Lower lobe of right lung (tissue), 2 donors: ENCODE measurements around the gene TADA1. TPM values are rescaled to one million over a fixed set of nuclear protein-coding genes. Genes with fewer than 3 reads are reported as not detected.

Source experiments
- ATAC-seq, 2 donors: fragments of 200-7000 bp; cut with Tn5 transposase; one replicate each; pipeline ENCODE4 v1.9.1; 2020 to 2022; ENCODE audit warnings: mild to moderate bottlenecking in 2 of 2, moderate library complexity in 2 of 2
- DNase-seq: peaks from one replicate; pipeline ENCODE4 v3.0.0-alpha.2; 2020
- H3K27ac ChIP-seq: fragments of 200-600 bp; one replicate; pipeline ENCODE4 v1.8.0; 2022
- H3K27me3 ChIP-seq: fragments of 200-600 bp; one replicate; pipeline ENCODE4 v1.8.0; 2022; ENCODE audit warnings: low read depth
- H3K36me3 ChIP-seq: fragments of 200-600 bp; one replicate; pipeline ENCODE4 v1.8.0; 2022; ENCODE audit warnings: mild to moderate bottlenecking
- H3K4me1 ChIP-seq: fragments of 200-600 bp; one replicate; pipeline ENCODE4 v1.8.0; 2022
- H3K4me3 ChIP-seq: fragments of 200-600 bp; one replicate; pipeline ENCODE4 v1.8.0; 2022; ENCODE audit warnings: mild to moderate bottlenecking
- H3K9me3 ChIP-seq: fragments of 200-600 bp; one replicate; pipeline ENCODE4 v1.8.0; 2022
- CTCF ChIP-seq: fragments of 200-600 bp; IDR thresholded peaks from one replicate; pipeline ENCODE4 v1.8.0; 2022; ENCODE audit warnings: antibody characterized with exemption, mild to moderate bottlenecking
- intact Hi-C: fragments of 100-400 bp; cut with DNase I; formaldehyde crosslinking; loops from one replicate; pipeline ENCODE4 v1.11.0; 2022
- total RNA-seq: library from RNA; stranded (reverse); fragmentation: NEBNext Ultra II Directional; extraction: Animal tissue kit (Norgen Biotek cat#: 25700); gene quantifications from one replicate; pipeline ENCODE4 v1.2.1, GENCODE V29; 2021
- donor health status: DM: no; HTN: yes; CAD: no; lungs with severe emphysema.

Gene TADA1
- total RNA-seq, 1 donor from 2014 or later: 9.6 TPM

GRCh38 chr1:166918088-166918955, 42.3 kb upstream of the TADA1 start:
- Histone ChIP-seq H3K4me3 (no peak overlapping the region), H3K4me1 (peaks cover 10% of the 10 kb centered on the region), H3K36me3 (no peaks in the 10 kb centered on the region), H3K27ac (no peak overlapping the region), H3K27me3 (peaks cover 43% of the 10 kb centered on the region), H3K9me3 (no peaks in the 10 kb centered on the region)
- ATAC-seq: no peak
- intact Hi-C loops: no loop called here
- TF ChIP-seq CTCF: no peak
- DNase-seq: no peak

GRCh38 chr1:166915941-166916340, 39.9 kb upstream of the TADA1 start:
- Histone ChIP-seq H3K36me3 (no peaks in the 10 kb centered on the region), H3K27ac (no peak overlapping the region), H3K4me3 (no peak overlapping the region), H3K9me3 (no peaks in the 10 kb centered on the region), H3K4me1 (peaks cover 7% of the 10 kb centered on the region), H3K27me3 (peaks cover 26% of the 10 kb centered on the region)
- ATAC-seq (no peak), DNase-seq (no peak)
- intact Hi-C loops: no loop called here
- no peak for TF ChIP-seq CTCF

GRCh38 chr1:166915042-166915441, 39.0 kb upstream of the TADA1 start:
- no peak for TF ChIP-seq CTCF
- no peak for ATAC-seq
- intact Hi-C loops: no loop called here

GRCh38 chr1:166914111-166914510, 38.0 kb upstream of the TADA1 start:
- intact Hi-C loops: loop anchor here (5.0 kb wide), 1 partner anchor 143 kb away; no protein-coding TSS in a partner anchor
- no peak overlapping the region for H3K27ac ChIP-seq
- no peak for TF ChIP-seq CTCF
- H3K36me3 ChIP-seq: no peaks in the 10 kb centered on the region
- ATAC-seq (no peak), DNase-seq (no peak)
- no peak overlapping the region for H3K4me3 ChIP-seq
- no peaks in the 10 kb centered on the region for H3K9me3 ChIP-seq
- H3K27me3 ChIP-seq: peaks cover 8% of the 10 kb centered on the region
- H3K4me1 ChIP-seq: no peaks in the 10 kb centered on the region

More at GRCh38 chr1:166915042-166915441, 39.0 kb upstream of the TADA1 start:
- Histone ChIP-seq H3K36me3 (no peaks in the 10 kb centered on the region), H3K4me3 (no peak overlapping the region), H3K27ac (no peak overlapping the region), H3K27me3 (peaks cover 17% of the 10 kb centered on the region), H3K9me3 (no peaks in the 10 kb centered on the region), H3K4me1 (no peaks in the 10 kb centered on the region)
- DNase-seq: no peak

GRCh38 chr1:166911624-166912023, 35.6 kb upstream of the TADA1 start:
- no peak for TF ChIP-seq CTCF
- no peaks in the 10 kb centered on the region for H3K4me1 ChIP-seq
- no peaks in the 10 kb centered on the region for H3K9me3 ChIP-seq
- ATAC-seq: no peak
- no peaks in the 10 kb centered on the region for H3K27me3 ChIP-seq
- DNase-seq: no peak
- no peak overlapping the region for H3K27ac ChIP-seq
- H3K36me3 ChIP-seq: no peaks in the 10 kb centered on the region
- H3K4me3 ChIP-seq: no peak overlapping the region
- intact Hi-C loops: loop anchor here (5.0 kb wide), 1 partner anchor 146 kb away; no protein-coding TSS in a partner anchor
